Thyroid gland (tissue), 4 donors: ENCODE results near the gene KCNJ11. TPM values are rescaled to one million over a fixed set of nuclear protein-coding genes. Genes with fewer than 3 reads are reported as not detected.

ENCODE experiments used
- DNase-seq, 2 donors: peaks; one replicate each; pipeline ENCODE4 v3.0.0-alpha.2; 2019
- H3K27ac ChIP-seq, 3 donors: fragments of 200-600 bp; sonication (generic); 1 replicate in 2 of 3; 2 replicates in 1 of 3; pipeline ENCODE4 v1.5.1; 2016 to 2019; ENCODE audit warnings: mild to moderate bottlenecking in 1 of 3, moderate library complexity in 1 of 3
- H3K27me3 ChIP-seq: fragments of 200-600 bp; sonication (generic); one replicate; pipeline ENCODE4 v1.5.1; 2019
- H3K36me3 ChIP-seq, 2 donors: fragments of 200-600 bp; sonication (generic); one replicate each; pipeline ENCODE4 v1.5.1; 2016 to 2019
- H3K4me1 ChIP-seq, 2 donors: fragments of 200-600 bp; sonication (generic); one replicate each; pipeline ENCODE4 v1.5.1; 2017 to 2019
- H3K4me3 ChIP-seq, 3 donors: fragments of 200-600 bp; sonication (generic); replicated peaks in 1 of 3; 1 replicate in 2 of 3; 2 replicates in 1 of 3; pipeline ENCODE4 v1.5.1; 2016; ENCODE audit warnings: mild to moderate bottlenecking in 1 of 3
- H3K9me3 ChIP-seq: fragments of 200-600 bp; sonication (generic); one replicate; pipeline ENCODE4 v1.5.1; 2017
- CTCF ChIP-seq, 6 experiments: fragments of 200-600 bp in 3 of 6; fragments of 450-650 bp in 3 of 6; sonication (generic) in 3 of 6; IDR thresholded peaks; one replicate each; pipeline ENCODE4 v1.5.1; 2016 to 2019; ENCODE audit warnings: antibody characterized with exemption in 6 of 6, mild to moderate bottlenecking in 2 of 6, inconsistent platforms in 1 of 6, moderate library complexity in 1 of 6
- POLR2A ChIP-seq, 2 donors: fragments of 450-650 bp; IDR thresholded peaks; one replicate each; pipeline ENCODE4 v1.6.1; 2017; ENCODE audit warnings: antibody characterized with exemption in 2 of 2, mild to moderate bottlenecking in 2 of 2, moderate library complexity in 1 of 2
- WGBS, 2 donors: methylation state at CpG; one replicate each; pipeline ENCODE4 v1.1.5; 2017; 5-methylcytosine and 5-hydroxymethylcytosine counted together
- intact Hi-C: fragments of 100-400 bp; cut with DNase I; formaldehyde crosslinking; loops from one replicate; pipeline ENCODE4 v1.15.1; 2023
- total RNA-seq, 4 donors: library from RNA; depleted of rRNA; stranded (reverse); fragments of >200 nt; gene quantifications; one replicate each; pipeline ENCODE4 v1.2.3, GENCODE V29; 2016

Gene KCNJ11
- total RNA-seq, 4 donors from 2014 or later, result 7.3 to 18.9 (median 15.9) TPM

- H3K27ac ChIP-seq, result no peak overlapping the region
- no peaks in the 10 kb centered on the region for H3K27me3 ChIP-seq
- H3K9me3 ChIP-seq, result no peaks in the 10 kb centered on the region
- intact Hi-C loops, result no loop called here
- H3K36me3 ChIP-seq, result no peaks in the 10 kb centered on the region
- peaks cover 17 to 30% of the 10 kb centered on the region in 2 donors for H3K4me1 ChIP-seq
- WGBS, 2 donors, result 96 to 97% methylated on average over 12 to 20 of the region's 20 CpGs
- TF ChIP-seq POLR2A (IDR thresholded peaks at IDR 0.05) (no peak), CTCF (IDR thresholded peaks at IDR 0.05) (no peak)
- DNase-seq, result no peak
- H3K4me3 ChIP-seq, result no peak overlapping the region
Observed at GRCh38 chr11:17387811-17388210, 648 bp downstream of the KCNJ11 start.

GRCh38 chr11:17387254-17387653 is 1.2 kb downstream of the KCNJ11 start:
- H3K4me3 ChIP-seq, result no peak overlapping the region
- intact Hi-C loops, result no loop called here
- 97 to 98% methylated on average over 18 to 20 of the region's 20 CpGs for WGBS, 2 donors
- DNase-seq, result no peak
- peak overlapping the region in 1 of 3 donors; percentile 71 for H3K27ac ChIP-seq
- H3K4me1 ChIP-seq, result peaks cover 17 to 30% of the 10 kb centered on the region in 2 donors
- H3K9me3 ChIP-seq, result no peaks in the 10 kb centered on the region
- TF ChIP-seq CTCF (IDR thresholded peaks at IDR 0.05) (no peak), POLR2A (IDR thresholded peaks at IDR 0.05) (no peak)
- H3K27me3 ChIP-seq, result no peaks in the 10 kb centered on the region
- no peaks in the 10 kb centered on the region for H3K36me3 ChIP-seq

GRCh38 chr11:17386331-17387084 is 2.0 kb downstream of the KCNJ11 start:
- H3K4me3 ChIP-seq, result peak overlapping the region in 1 of 3 donors; percentile 5
- H3K27ac ChIP-seq, result peak overlapping the region; percentile 71 to 89 (median 73)
- WGBS, 2 donors, result 30 to 54% methylated on average over 9 to 15 of the region's 23 CpGs
- TF ChIP-seq POLR2A (IDR thresholded peaks at IDR 0.05), result peak in 1 of 2 donors; percentile 49
- TF ChIP-seq CTCF (IDR thresholded peaks at IDR 0.05), result peak; percentile 34 to 88 (median 72)
- H3K4me1 ChIP-seq, result peaks cover 17 to 30% of the 10 kb centered on the region in 2 donors
- H3K27me3 ChIP-seq, result no peaks in the 10 kb centered on the region
- DNase-seq, result peak; percentile 76 to 85
- intact Hi-C loops, result no loop called here
- no peaks in the 10 kb centered on the region for H3K9me3 ChIP-seq
- H3K36me3 ChIP-seq, result no peaks in the 10 kb centered on the region

GRCh38 chr11:17385926-17386325 is 2.5 kb downstream of the KCNJ11 start:
- H3K27ac ChIP-seq, result peak overlapping the region; percentile 71 to 89 (median 73)
- no peaks in the 10 kb centered on the region for H3K27me3 ChIP-seq
- H3K36me3 ChIP-seq, result no peaks in the 10 kb centered on the region
- peak overlapping the region in 1 of 3 donors; percentile 5 for H3K4me3 ChIP-seq
- DNase-seq, result no peak
- intact Hi-C loops, result loop anchor here (2.0 kb wide), 1 partner anchor 119 kb away; no protein-coding TSS in a partner anchor
- TF ChIP-seq CTCF (IDR thresholded peaks at IDR 0.05), result no peak
- no peak for TF ChIP-seq POLR2A (IDR thresholded peaks at IDR 0.05)
- H3K4me1 ChIP-seq, result peaks cover 17 to 30% of the 10 kb centered on the region in 2 donors
- 36 to 61% methylated on average over 2 of the region's 6 CpGs for WGBS, 2 donors
- H3K9me3 ChIP-seq, result no peaks in the 10 kb centered on the region

- H3K4me3 ChIP-seq, result no peak overlapping the region
- TF ChIP-seq POLR2A (IDR thresholded peaks at IDR 0.05), result no peak
- TF ChIP-seq CTCF (IDR thresholded peaks at IDR 0.05), result no peak
- H3K27me3 ChIP-seq, result no peaks in the 10 kb centered on the region
- H3K4me1 ChIP-seq, result peaks cover 17 to 30% of the 10 kb centered on the region in 2 donors
- DNase-seq, result no peak
- 85 to 88% methylated on average over 3 to 5 of the region's 5 CpGs for WGBS, 2 donors
- peak overlapping the region; percentile 71 to 89 (median 73) for H3K27ac ChIP-seq
- H3K36me3 ChIP-seq, result no peaks in the 10 kb centered on the region
- intact Hi-C loops, result loop anchor here (2.0 kb wide), 1 partner anchor 119 kb away; no protein-coding TSS in a partner anchor
- no peaks in the 10 kb centered on the region for H3K9me3 ChIP-seq
Observed at GRCh38 chr11:17385492-17385891, 3.0 kb downstream of the KCNJ11 start.
